DND-41 (cell line): ENCODE measurements around the gene VPS8.

ENCODE experiments used
- ATAC-seq: fragments of 200-7000 bp; cut with Tn5 transposase; 3 replicates; pipeline ENCODE4 v1.9.1; 2021; ENCODE audit warnings: low read depth; ENCODE audit not compliant: insufficient read depth
- DNase-seq: peaks from one replicate; pipeline ENCODE4 v3.0.0-alpha.2; 2020
- H2AFZ ChIP-seq: 2 replicates; pipeline ENCODE4 v1.6.0; 2012; ENCODE audit warnings: low read depth, low read length
- H3K27ac ChIP-seq: 2 replicates; pipeline ENCODE4 v1.5.1; 2012; ENCODE audit warnings: low read length, inconsistent platforms
- H3K27me3 ChIP-seq: fragments of 200-600 bp; sonication (generic); 2 replicates; pipeline ENCODE4 v1.6.0; 2012; ENCODE audit warnings: low read length, mild to moderate bottlenecking, inconsistent platforms; ENCODE audit not compliant: insufficient read depth, poor library complexity
- H3K36me3 ChIP-seq: 2 replicates; pipeline ENCODE4 v1.5.1; 2012; ENCODE audit warnings: low read length, inconsistent platforms; ENCODE audit not compliant: insufficient read depth
- H3K4me1 ChIP-seq: 2 replicates; pipeline ENCODE4 v1.5.1; 2012; ENCODE audit warnings: mild to moderate bottlenecking, low read length; ENCODE audit not compliant: insufficient read depth
- H3K4me2 ChIP-seq: 2 replicates; pipeline ENCODE4 v1.6.0; 2012; ENCODE audit warnings: mild to moderate bottlenecking, moderate library complexity, low read length, inconsistent platforms; ENCODE audit not compliant: insufficient read depth
- H3K4me3 ChIP-seq, 2 experiments: fragments of 200-600 bp in 1 of 2; shearing (Covaris generic) in 1 of 2; 2 replicates each; pipeline ENCODE4 v1.5.1; 2012 to 2016; ENCODE audit warnings: inconsistent platforms in 2 of 2, low read length in 2 of 2, mild to moderate bottlenecking in 2 of 2, low read depth in 1 of 2, moderate library complexity in 1 of 2
- H3K79me2 ChIP-seq: 2 replicates; pipeline ENCODE4 v1.6.0; 2012; ENCODE audit warnings: low read length, inconsistent platforms; ENCODE audit not compliant: insufficient read depth
- H3K9ac ChIP-seq: 2 replicates; pipeline ENCODE4 v1.6.0; 2012; ENCODE audit warnings: low read depth, mild to moderate bottlenecking, inconsistent platforms, low read length, moderate library complexity
- H3K9me3 ChIP-seq: 2 replicates; pipeline ENCODE4 v1.5.1; 2012; ENCODE audit warnings: low read length, moderate library complexity, mild to moderate bottlenecking, inconsistent platforms; ENCODE audit not compliant: insufficient read depth, severe bottlenecking
- H4K20me1 ChIP-seq: 2 replicates; pipeline ENCODE4 v1.6.0; 2012; ENCODE audit warnings: low read length; ENCODE audit not compliant: insufficient read depth
- EZH2 ChIP-seq: IDR thresholded peaks from 3 replicates; pipeline ENCODE4 v1.6.1; 2012; ENCODE audit warnings: borderline replicate concordance, low read depth, mild to moderate bottlenecking, moderate library complexity, low read length, inconsistent platforms; ENCODE audit not compliant: severe bottlenecking
- TF ChIP-seq, protein P1 (sequence below): IDR thresholded peaks from 2 replicates; pipeline ENCODE4 v1.5.1; 2012; ENCODE audit warnings: borderline replicate concordance, low read length, moderate library complexity, mild to moderate bottlenecking; ENCODE audit not compliant: poor library complexity, severe bottlenecking; ENCODE audit errors: extremely low read depth

VPS8 gene

DNA sequence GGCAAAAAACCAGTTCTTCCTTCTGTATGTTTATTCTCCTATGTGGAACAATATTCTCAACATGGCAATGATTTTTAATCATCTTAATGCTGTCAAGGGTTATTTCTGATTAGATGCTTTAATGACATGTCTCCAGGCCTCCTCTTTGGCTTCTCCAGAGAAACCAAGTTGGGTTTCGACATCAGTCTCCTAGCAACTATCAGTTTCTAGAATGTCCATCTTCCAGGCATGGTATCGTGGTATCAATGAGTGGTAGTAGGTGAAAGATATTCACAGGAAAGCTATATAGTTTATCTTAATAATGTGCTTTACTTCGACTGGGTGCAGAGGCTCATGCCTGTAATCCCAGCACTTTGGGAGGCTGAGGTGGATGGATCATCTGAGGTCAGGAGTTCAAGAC lies 212.4 kb downstream of the VPS8 start:
- Histone ChIP-seq H3K27me3 (no peaks in the 10 kb centered on the region), H3K27ac (no peak overlapping the region), H3K4me3 (no peak overlapping the region), H2AFZ (no peak overlapping the region), H3K4me1 (no peaks in the 10 kb centered on the region), H3K9ac (no peak overlapping the region), H4K20me1 (no peaks in the 10 kb centered on the region), H3K4me2 (no peak overlapping the region), H3K79me2 (no peaks in the 10 kb centered on the region), H3K9me3 (no peaks in the 10 kb centered on the region), H3K36me3 (no peaks in the 10 kb centered on the region; the same call in 1 of the 2 replicates)
- TF ChIP-seq, protein P1, sequence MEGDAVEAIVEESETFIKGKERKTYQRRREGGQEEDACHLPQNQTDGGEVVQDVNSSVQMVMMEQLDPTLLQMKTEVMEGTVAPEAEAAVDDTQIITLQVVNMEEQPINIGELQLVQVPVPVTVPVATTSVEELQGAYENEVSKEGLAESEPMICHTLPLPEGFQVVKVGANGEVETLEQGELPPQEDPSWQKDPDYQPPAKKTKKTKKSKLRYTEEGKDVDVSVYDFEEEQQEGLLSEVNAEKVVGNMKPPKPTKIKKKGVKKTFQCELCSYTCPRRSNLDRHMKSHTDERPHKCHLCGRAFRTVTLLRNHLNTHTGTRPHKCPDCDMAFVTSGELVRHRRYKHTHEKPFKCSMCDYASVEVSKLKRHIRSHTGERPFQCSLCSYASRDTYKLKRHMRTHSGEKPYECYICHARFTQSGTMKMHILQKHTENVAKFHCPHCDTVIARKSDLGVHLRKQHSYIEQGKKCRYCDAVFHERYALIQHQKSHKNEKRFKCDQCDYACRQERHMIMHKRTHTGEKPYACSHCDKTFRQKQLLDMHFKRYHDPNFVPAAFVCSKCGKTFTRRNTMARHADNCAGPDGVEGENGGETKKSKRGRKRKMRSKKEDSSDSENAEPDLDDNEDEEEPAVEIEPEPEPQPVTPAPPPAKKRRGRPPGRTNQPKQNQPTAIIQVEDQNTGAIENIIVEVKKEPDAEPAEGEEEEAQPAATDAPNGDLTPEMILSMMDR, result no peak
- DNase-seq (no peak), ATAC-seq (no peak)

- Histone ChIP-seq H3K79me2 (no peaks in the 10 kb centered on the region), H3K4me3 (no peak overlapping the region), H3K9ac (no peak overlapping the region), H4K20me1 (no peaks in the 10 kb centered on the region), H2AFZ (no peak overlapping the region), H3K9me3 (no peaks in the 10 kb centered on the region), H3K4me1 (no peaks in the 10 kb centered on the region), H3K36me3 (no peaks in the 10 kb centered on the region; the same call in 1 of the 2 replicates), H3K27ac (no peak overlapping the region), H3K27me3 (no peaks in the 10 kb centered on the region), H3K4me2 (no peak overlapping the region)
- ATAC-seq, result no peak
- DNase-seq, result no peak
- TF ChIP-seq, protein P1, result no peak
- TF ChIP-seq EZH2, result no peak
These were observed 213.0 kb downstream of the VPS8 start for GRCh38 chr3:185024966-185025365.

DNA sequence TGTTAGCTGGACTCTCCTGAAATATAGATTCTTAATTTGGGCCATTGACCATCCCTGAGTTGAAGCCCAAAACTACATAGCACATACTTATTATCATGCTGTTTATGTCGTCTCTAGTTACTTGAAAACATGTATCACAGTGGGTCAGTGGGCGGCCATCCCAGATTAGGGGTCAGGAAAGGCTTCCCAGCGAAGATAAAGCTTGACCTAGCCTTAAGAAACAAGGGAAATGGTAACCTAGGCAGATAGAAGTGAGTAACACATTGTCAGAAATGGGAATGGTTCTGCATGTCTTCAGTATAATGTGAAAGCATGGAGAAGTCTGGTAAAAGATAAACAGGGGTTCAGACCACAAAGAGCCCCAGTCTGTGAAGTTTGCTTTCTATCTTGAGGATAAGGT lies 216.2 kb downstream of the VPS8 start:
- Histone ChIP-seq H3K9me3 (no peaks in the 10 kb centered on the region), H3K79me2 (no peaks in the 10 kb centered on the region)
- ATAC-seq, result no peak

More for the DNA sequence above, 216.2 kb downstream of the VPS8 start:
- DNase-seq, result no peak
- Histone ChIP-seq H3K27me3 (no peaks in the 10 kb centered on the region), H3K9ac (no peak overlapping the region), H3K36me3 (no peaks in the 10 kb centered on the region; the same call in 1 of the 2 replicates), H2AFZ (no peak overlapping the region), H4K20me1 (no peaks in the 10 kb centered on the region), H3K4me1 (no peaks in the 10 kb centered on the region), H3K4me3 (no peak overlapping the region), H3K27ac (no peak overlapping the region), H3K4me2 (no peak overlapping the region)
- TF ChIP-seq, protein P1, result no peak
- no peak for TF ChIP-seq EZH2
